GM20000 (cell line): ENCODE measurements around the gene RNU7-1.

Source experiments
- DNase-seq: peaks from one replicate; pipeline ENCODE4 v3.0.0; 2012; ENCODE audit warnings: low spot score
- TF ChIP-seq, protein P1 (sequence below): IDR thresholded peaks from 2 replicates; pipeline ENCODE4 v1.5.1; 2012; ENCODE audit warnings: mild to moderate bottlenecking, control low read depth; ENCODE audit errors: extremely low read depth, missing control alignments

Gene RNU7-1

DNA sequence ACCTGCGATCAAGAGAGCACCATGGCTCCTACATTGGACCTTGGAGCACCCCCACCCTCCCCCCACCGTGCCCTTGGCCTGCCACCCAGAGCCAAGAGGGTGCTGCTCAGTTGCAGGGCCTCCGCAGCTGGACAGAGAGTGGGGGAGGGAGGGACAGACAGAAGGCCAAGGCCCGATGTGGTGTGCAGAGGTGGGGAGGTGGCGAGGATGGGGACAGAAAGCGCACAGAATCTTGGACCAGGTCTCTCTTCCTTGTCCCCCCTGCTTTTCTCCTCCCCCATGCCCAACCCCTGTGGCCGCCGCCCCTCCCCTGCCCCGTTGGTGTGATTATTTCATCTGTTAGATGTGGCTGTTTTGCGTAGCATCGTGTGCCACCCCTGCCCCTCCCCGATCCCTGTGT, 1.8 kb upstream of the RNU7-1 start:
- TF ChIP-seq, protein P1, sequence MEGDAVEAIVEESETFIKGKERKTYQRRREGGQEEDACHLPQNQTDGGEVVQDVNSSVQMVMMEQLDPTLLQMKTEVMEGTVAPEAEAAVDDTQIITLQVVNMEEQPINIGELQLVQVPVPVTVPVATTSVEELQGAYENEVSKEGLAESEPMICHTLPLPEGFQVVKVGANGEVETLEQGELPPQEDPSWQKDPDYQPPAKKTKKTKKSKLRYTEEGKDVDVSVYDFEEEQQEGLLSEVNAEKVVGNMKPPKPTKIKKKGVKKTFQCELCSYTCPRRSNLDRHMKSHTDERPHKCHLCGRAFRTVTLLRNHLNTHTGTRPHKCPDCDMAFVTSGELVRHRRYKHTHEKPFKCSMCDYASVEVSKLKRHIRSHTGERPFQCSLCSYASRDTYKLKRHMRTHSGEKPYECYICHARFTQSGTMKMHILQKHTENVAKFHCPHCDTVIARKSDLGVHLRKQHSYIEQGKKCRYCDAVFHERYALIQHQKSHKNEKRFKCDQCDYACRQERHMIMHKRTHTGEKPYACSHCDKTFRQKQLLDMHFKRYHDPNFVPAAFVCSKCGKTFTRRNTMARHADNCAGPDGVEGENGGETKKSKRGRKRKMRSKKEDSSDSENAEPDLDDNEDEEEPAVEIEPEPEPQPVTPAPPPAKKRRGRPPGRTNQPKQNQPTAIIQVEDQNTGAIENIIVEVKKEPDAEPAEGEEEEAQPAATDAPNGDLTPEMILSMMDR, result no peak
- DNase-seq, result no peak

DNA sequence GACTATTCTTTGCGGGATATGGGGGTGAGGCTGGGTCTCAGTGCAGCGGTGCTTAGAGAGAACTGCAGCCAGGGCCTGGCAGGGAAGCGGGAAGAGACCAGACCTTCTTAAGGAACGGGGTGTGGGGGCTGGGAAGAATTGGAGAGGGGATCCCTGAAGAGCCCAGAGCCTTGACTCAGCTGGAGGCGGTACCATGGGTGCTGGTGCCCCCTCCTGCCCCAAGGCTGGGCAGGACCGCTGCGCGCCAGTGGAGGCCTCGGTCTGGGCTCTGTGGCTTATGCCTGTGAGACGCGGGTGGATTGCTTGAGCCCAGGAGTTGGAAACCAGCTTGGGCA, 1.3 kb upstream of the RNU7-1 start:
- DNase-seq, result no peak
- TF ChIP-seq, protein P1, result no peak

DNA sequence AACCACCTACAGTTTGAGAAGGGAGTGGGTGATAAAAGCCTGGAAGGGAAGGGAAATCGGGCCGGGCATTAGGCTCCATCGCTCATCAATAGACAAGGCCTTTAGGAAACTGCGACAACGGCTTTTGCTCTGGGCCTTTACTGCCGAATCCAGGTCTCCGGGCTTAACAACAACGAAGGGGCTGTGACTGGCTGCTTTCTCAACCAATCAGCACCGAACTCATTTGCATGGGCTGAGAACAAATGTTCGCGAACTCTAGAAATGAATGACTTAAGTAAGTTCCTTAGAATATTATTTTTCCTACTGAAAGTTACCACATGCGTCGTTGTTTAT, 261 bp upstream of the RNU7-1 start:
- TF ChIP-seq, protein P1, result no peak
- peak; percentile 91 for DNase-seq

DNA sequence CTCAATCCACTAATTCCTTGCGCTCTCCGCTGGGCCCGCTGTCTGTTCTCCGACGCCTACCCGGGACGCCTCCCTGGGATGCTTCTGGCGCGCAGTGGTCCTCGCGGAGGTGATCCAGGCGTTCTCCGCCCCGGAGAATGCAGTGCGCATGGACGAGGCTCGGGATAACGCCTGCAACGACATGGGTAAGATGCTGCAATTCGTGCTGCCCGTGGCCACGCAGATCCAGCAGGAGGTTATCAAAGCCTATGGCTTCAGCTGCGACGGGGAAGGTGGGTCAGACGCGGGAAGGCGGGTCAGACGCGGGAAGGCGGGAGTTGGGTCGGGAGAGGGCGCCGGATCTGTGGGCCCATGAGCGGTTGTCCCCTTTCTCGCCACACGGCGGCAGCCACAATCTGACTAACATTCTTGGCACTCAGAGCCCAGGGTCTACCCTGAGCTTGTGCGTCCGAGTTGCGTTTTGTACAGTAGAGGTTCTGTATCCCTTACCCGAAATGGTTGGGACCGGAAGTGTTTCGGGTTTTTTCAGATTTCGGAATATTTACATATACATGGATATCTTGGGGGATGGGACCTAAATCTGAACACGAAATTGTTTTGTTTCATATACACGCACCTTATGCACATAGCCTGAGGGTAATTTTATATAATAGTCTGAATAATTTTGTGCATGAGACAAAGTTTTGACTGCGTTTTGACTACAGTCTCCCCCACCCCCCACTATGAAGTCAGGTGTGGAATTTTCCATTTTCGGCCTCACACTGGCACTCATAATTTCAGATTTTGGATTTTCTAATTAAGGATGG, 968 bp downstream of the RNU7-1 start:
- peak; percentile 83 for DNase-seq
- TF ChIP-seq, protein P1, result peak; percentile 96

DNA sequence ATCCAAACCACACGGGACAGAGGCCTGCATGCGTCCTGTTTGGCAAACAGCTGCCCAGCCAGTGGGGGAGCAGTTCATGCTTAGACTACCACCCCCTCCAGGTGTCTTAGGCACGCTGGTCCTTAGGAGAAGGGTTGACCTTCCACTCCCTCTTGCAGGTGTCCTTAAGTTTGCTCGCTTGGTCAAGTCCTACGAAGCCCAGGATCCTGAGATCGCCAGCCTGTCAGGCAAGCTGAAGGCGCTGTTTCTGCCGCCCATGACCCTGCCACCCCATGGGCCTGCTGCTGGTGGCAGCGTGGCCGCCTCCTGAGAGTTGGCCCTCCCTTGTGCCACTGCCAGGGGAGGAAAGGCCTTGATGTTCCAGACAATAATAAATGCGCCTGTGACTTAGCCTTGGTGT, 2.0 kb downstream of the RNU7-1 start:
- TF ChIP-seq, protein P1, result no peak
- DNase-seq, result no peak

DNA sequence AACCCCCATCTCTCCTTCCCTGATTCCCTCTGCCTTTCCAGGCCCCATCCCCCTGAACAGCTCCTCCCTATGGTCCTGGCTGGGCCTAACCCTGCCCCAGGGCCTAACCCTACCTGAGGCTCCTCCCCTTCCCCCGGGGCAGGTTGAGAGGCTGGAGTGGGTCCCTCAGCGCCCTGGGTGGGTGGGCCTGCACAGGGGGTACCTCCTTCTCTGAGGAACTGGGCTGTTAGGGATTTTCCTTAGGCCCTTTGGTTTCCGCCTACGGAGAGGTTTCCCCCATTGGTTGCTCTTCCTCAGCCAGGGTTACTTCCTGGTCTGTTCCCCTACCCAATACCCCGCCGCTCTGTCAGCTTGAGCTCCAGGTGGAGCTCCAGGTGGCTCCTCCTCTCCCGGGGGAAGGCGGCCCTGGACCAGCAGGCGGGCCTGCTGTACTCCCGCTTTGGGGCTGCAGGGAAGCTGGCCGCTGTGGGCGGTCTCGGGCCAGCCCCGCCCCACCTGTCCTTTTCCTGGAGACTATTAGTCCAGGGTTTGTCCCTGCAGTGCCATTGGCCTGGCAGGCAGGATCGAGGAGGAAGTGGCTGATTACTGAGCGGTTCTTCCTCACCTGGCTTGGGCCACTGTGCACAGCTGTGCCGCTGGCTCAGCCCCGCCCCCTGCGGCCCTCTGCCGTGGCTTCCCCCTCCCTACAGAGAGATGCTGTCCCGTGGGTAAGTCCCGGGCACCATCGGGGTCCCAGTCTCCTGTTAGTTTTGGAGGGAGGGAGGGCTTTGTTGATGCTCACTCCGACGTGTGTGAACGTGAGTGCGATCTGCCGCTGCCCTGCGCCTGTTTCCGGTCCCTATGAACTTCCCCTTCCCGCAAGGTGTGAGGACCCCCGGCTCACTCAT, 2.7 kb downstream of the RNU7-1 start:
- peak; percentile 69 for DNase-seq

DNA sequence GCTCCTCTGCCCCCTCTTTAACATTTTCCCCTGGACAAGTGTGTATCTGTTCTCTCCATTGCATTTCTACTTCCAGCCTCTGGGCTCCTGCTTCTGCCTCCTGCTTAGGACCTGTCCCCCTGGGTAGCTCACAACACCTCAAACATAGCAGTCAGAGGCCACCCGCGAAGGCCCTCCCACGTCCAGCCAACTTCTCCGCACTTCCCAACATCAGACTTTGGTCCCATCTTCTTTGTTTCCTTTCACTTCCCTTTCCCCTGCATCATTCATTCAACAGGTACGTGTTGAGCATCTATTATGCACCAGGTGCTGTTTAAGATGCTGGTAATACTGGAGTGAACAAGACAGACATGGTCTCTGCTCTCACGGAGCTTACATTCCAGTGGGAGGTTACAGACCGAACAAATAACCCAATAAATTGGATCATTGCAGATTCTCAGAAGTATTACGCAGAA, 3.3 kb downstream of the RNU7-1 start:
- TF ChIP-seq, protein P1, result no peak
- DNase-seq, result no peak

More for the DNA sequence above, 2.7 kb downstream of the RNU7-1 start:
- TF ChIP-seq, protein P1, result no peak
